Measurements from ENCODE around the gene MAPK14.

DNA sequence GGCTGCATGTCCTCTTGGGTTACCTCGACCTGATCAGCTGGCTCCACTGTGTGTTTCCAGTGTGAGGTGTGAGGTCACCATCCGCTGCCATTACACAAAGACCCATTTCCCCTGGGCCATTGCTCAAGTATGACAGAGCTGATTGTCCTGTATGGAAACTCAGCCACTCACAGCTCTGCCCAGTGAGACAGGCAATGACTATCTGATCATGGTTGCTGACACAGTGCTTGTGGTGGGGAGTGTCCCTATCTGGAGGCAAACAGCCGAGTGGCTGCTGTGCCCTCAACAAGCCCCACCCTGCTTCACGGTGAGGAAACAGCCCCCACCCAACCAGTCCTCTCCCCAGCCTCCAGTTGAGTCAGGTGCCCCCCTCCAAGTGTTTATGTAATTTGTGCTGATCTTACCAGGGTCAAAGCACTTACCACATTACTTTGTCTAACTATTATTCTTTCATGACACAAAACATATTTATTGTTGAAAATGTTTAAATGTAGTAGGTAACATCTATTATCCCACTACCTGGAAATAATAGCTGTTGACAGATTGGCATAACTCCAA, 91.0 kb downstream of the MAPK14 start:
- TF ChIP-seq, protein P1, sequence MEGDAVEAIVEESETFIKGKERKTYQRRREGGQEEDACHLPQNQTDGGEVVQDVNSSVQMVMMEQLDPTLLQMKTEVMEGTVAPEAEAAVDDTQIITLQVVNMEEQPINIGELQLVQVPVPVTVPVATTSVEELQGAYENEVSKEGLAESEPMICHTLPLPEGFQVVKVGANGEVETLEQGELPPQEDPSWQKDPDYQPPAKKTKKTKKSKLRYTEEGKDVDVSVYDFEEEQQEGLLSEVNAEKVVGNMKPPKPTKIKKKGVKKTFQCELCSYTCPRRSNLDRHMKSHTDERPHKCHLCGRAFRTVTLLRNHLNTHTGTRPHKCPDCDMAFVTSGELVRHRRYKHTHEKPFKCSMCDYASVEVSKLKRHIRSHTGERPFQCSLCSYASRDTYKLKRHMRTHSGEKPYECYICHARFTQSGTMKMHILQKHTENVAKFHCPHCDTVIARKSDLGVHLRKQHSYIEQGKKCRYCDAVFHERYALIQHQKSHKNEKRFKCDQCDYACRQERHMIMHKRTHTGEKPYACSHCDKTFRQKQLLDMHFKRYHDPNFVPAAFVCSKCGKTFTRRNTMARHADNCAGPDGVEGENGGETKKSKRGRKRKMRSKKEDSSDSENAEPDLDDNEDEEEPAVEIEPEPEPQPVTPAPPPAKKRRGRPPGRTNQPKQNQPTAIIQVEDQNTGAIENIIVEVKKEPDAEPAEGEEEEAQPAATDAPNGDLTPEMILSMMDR (IDR thresholded peaks at IDR 0.05), result no peak
- TF ChIP-seq POLR2A (IDR thresholded peaks at IDR 0.05), result no peak
